IMR-90 (cell line): Measurements from ENCODE around the gene NUP107. TPM values are rescaled to one million over a fixed set of nuclear protein-coding genes. Genes with fewer than 3 reads are reported as not detected.

Experiments used
- ATAC-seq: fragments of 200-7000 bp; cut with Tn5 transposase; 2 replicates; pipeline ENCODE4 v1.9.1; 2020; ENCODE audit warnings: low read depth, mild to moderate bottlenecking, moderate library complexity
- BruUV-seq: library from RNA; stranded (reverse); fragments of 400-500 nt; replicated peaks from 2 replicates; lab custom pipeline; 2021; lab: Mats Ljungman, UMichigan
- CTCF ChIA-PET: fragments of 300-600 bp; formaldehyde crosslinking; extraction: SDS; loops from one replicate; lab custom pipeline; 2021; ENCODE audit warnings: antibody characterized with exemption; lab: Yijun Ruan, JAX
- POLR2A ChIA-PET: fragments of 300-600 bp; sonication (Branson Sonifier 250); formaldehyde crosslinking; loops from one replicate; lab custom pipeline; 2022; ENCODE audit warnings: antibody characterized with exemption; ENCODE audit not compliant: unreplicated experiment; lab: Charles Lee
- DNase-seq: peaks from one replicate; pipeline ENCODE4 v3.0.0; 2013
- H2AFZ ChIP-seq: replicated peaks from 2 replicates; pipeline ENCODE3; 2013; ENCODE audit warnings: low read length, mild to moderate bottlenecking; ENCODE audit not compliant: poor library complexity
- H2AK5ac ChIP-seq: 2 replicates; pipeline ENCODE4 v1.6.1; 2013; ENCODE audit warnings: low read depth, low read length, inconsistent platforms
- H2AK9ac ChIP-seq: replicated peaks from 2 replicates; pipeline ENCODE3; 2013; ENCODE audit warnings: mild to moderate bottlenecking, low read depth, low read length, moderate library complexity; ENCODE audit not compliant: poor library complexity
- H2BK120ac ChIP-seq: 2 replicates; pipeline ENCODE4 v1.6.1; 2013; ENCODE audit warnings: low read depth, low read length, inconsistent platforms
- H2BK15ac ChIP-seq: 3 replicates; pipeline ENCODE4 v1.6.1; 2013; ENCODE audit warnings: low read depth, low read length, inconsistent platforms
- H2BK20ac ChIP-seq: 2 replicates; pipeline ENCODE4 v1.6.1; 2013; ENCODE audit warnings: low read depth, mild to moderate bottlenecking, inconsistent platforms, low read length, moderate library complexity
- H2BK5ac ChIP-seq: 2 replicates; pipeline ENCODE4 v1.6.1; 2013; ENCODE audit warnings: mild to moderate bottlenecking, low read depth, low read length, inconsistent platforms; ENCODE audit not compliant: poor library complexity, severe bottlenecking
- H3K14ac ChIP-seq: replicated peaks from 2 replicates; pipeline ENCODE4 v1.6.1; 2013; ENCODE audit warnings: low read depth, low read length, inconsistent platforms
- H3K18ac ChIP-seq: 2 replicates; pipeline ENCODE4 v1.6.1; 2013; ENCODE audit warnings: low read depth, low read length, control low read depth
- H3K23ac ChIP-seq: 2 replicates; pipeline ENCODE4 v1.6.1; 2013; ENCODE audit warnings: low read depth, low read length, inconsistent platforms
- H3K27ac ChIP-seq: 2 replicates; pipeline ENCODE4 v1.5.1; 2013; ENCODE audit warnings: mild to moderate bottlenecking, control low read depth, low read length; ENCODE audit not compliant: insufficient read depth
- H3K27me3 ChIP-seq: 2 replicates; pipeline ENCODE4 v1.6.1; 2013; ENCODE audit warnings: low read length; ENCODE audit not compliant: control insufficient read depth, insufficient read depth
- H3K36me3 ChIP-seq: 2 replicates; pipeline ENCODE4 v1.6.1; 2013; ENCODE audit warnings: low read length, mixed read lengths; ENCODE audit not compliant: control insufficient read depth, insufficient read depth
- H3K4ac ChIP-seq: 2 replicates; pipeline ENCODE4 v1.6.1; 2013; ENCODE audit warnings: low read depth, low read length, inconsistent platforms
- H3K4me1 ChIP-seq: 2 replicates; pipeline ENCODE4 v1.6.1; 2013; ENCODE audit warnings: low read length, mixed read lengths; ENCODE audit not compliant: control insufficient read depth, insufficient read depth
- H3K4me2 ChIP-seq: 2 replicates; pipeline ENCODE4 v1.6.1; 2013; ENCODE audit warnings: low read depth, mild to moderate bottlenecking, control low read depth, low read length, moderate library complexity
- H3K4me3 ChIP-seq: 2 replicates; pipeline ENCODE4 v1.5.1; 2013; ENCODE audit warnings: low read depth, mild to moderate bottlenecking, control low read depth, low read length, moderate library complexity; ENCODE audit not compliant: insufficient read depth
- H3K56ac ChIP-seq: 2 replicates; pipeline ENCODE4 v1.6.1; 2013; ENCODE audit warnings: low read length, inconsistent platforms; ENCODE audit not compliant: insufficient read depth; ENCODE audit errors: extremely low read depth
- H3K79me1 ChIP-seq, 2 experiments: 2 replicates each; pipeline ENCODE4 v1.6.1; 2013; ENCODE audit warnings: low read length in 2 of 2, inconsistent platforms in 1 of 2, low read depth in 1 of 2
- H3K9ac ChIP-seq: 2 replicates; pipeline ENCODE4 v1.6.1; 2013; ENCODE audit warnings: low read depth, low read length, control low read depth
- H3K9me1 ChIP-seq: 2 replicates; pipeline ENCODE4 v1.6.1; 2013; ENCODE audit warnings: low read length, inconsistent platforms; ENCODE audit not compliant: insufficient read depth
- H3K9me3 ChIP-seq: 2 replicates; pipeline ENCODE4 v1.6.1; 2013; ENCODE audit warnings: low read length; ENCODE audit not compliant: control insufficient read depth, insufficient read depth
- H4K20me1 ChIP-seq: 2 replicates; pipeline ENCODE4 v1.6.1; 2013; ENCODE audit warnings: low read length, inconsistent platforms; ENCODE audit not compliant: insufficient read depth
- H4K5ac ChIP-seq: 2 replicates; pipeline ENCODE4 v1.6.1; 2013; ENCODE audit warnings: mild to moderate bottlenecking, low read depth, low read length, control low read depth
- H4K8ac ChIP-seq, 2 experiments: 2 replicates each; pipeline ENCODE4 v1.6.1; 2013; ENCODE audit warnings: low read depth in 2 of 2, low read length in 2 of 2, control low read depth in 1 of 2, inconsistent platforms in 1 of 2
- H4K91ac ChIP-seq: 2 replicates; pipeline ENCODE4 v1.6.1; 2013; ENCODE audit warnings: low read depth, low read length, inconsistent platforms; ENCODE audit not compliant: insufficient read depth
- BHLHE40 ChIP-seq: fragments of 150-350 bp; IDR thresholded peaks from 2 replicates; pipeline ENCODE4 v1.6.1; 2016; ENCODE audit warnings: mild to moderate bottlenecking, low read depth, low read length
- CEBPB ChIP-seq: IDR thresholded peaks from 2 replicates; pipeline ENCODE4 v1.6.1; 2012; ENCODE audit warnings: low read depth, low read length, improper control_type of control experiment
- CHD1 ChIP-seq: IDR thresholded peaks from 2 replicates; pipeline ENCODE4 v1.6.1; 2012; ENCODE audit warnings: low read depth, low read length, improper control_type of control experiment
- CTCF ChIP-seq: conservative IDR thresholded peaks from 2 replicates; pipeline ENCODE4 v1.5.1; 2012; ENCODE audit warnings: mild to moderate bottlenecking, low read depth, low read length, improper control_type of control experiment
- ELK1 ChIP-seq: fragments of 150-350 bp; IDR thresholded peaks from 2 replicates; pipeline ENCODE4 v1.6.1; 2016; ENCODE audit warnings: low read depth, mild to moderate bottlenecking, low read length, moderate library complexity, borderline replicate concordance
- FOS ChIP-seq: fragments of 150-350 bp; IDR thresholded peaks from 2 replicates; pipeline ENCODE4 v1.6.1; 2016; ENCODE audit warnings: low read depth, low read length
- MAFK ChIP-seq: IDR thresholded peaks from 2 replicates; pipeline ENCODE4 v1.6.1; 2012; ENCODE audit warnings: low read depth, low read length, improper control_type of control experiment
- MAZ ChIP-seq: IDR thresholded peaks from 2 replicates; pipeline ENCODE4 v1.6.1; 2012; ENCODE audit warnings: low read depth, mild to moderate bottlenecking, low read length, improper control_type of control experiment, moderate library complexity, borderline replicate concordance
- MXI1 ChIP-seq: IDR thresholded peaks from 2 replicates; pipeline ENCODE4 v1.6.1; 2012; ENCODE audit warnings: low read depth, mild to moderate bottlenecking, low read length, moderate library complexity, borderline replicate concordance
- NFE2L2 ChIP-seq: fragments of 150-350 bp; IDR thresholded peaks from 2 replicates; pipeline ENCODE4 v1.6.1; 2016; ENCODE audit warnings: low read depth, mild to moderate bottlenecking, low read length
- POLR2A ChIP-seq: IDR thresholded peaks from 2 replicates; pipeline ENCODE4 v1.6.1; 2012; ENCODE audit warnings: mild to moderate bottlenecking, low read depth, low read length
- RAD21 ChIP-seq: IDR thresholded peaks from 2 replicates; pipeline ENCODE4 v1.6.1; 2012; ENCODE audit warnings: low read length, improper control_type of control experiment
- RCOR1 ChIP-seq: IDR thresholded peaks from 2 replicates; pipeline ENCODE4 v1.6.1; 2012; ENCODE audit warnings: mild to moderate bottlenecking, low read length, improper control_type of control experiment; ENCODE audit not compliant: insufficient replicate concordance
- RFX5 ChIP-seq: IDR thresholded peaks from 2 replicates; pipeline ENCODE4 v1.8.0; 2012; ENCODE audit warnings: low read depth, mild to moderate bottlenecking, low read length, moderate library complexity
- SMC3 ChIP-seq: fragments of 150-350 bp; IDR thresholded peaks from 2 replicates; pipeline ENCODE4 v1.6.1; 2016; ENCODE audit warnings: low read depth, mild to moderate bottlenecking, antibody characterized with exemption, low read length, moderate library complexity
- USF2 ChIP-seq: fragments of 150-350 bp; IDR thresholded peaks from 2 replicates; pipeline ENCODE4 v1.6.1; 2017; ENCODE audit warnings: mild to moderate bottlenecking, antibody characterized with exemption, low read length, low read depth
- WGBS, 2 experiments: methylation state at CpG; one replicate each; pipeline versions ENCODE4 v1.1.5 to v1.1.7; 2013; ENCODE audit warnings: missing lambda C conversion rate in 2 of 2; ENCODE audit not compliant: insufficient read length in 1 of 2; ENCODE audit errors: extremely low coverage in 2 of 2; 5-methylcytosine and 5-hydroxymethylcytosine counted together
- dilution Hi-C: fragments of 300-500 bp; cut with HindIII; formaldehyde crosslinking; loops from one replicate; pipeline ENCODE4 v1.14.3; 2018; ENCODE audit warnings: low sequenced_read_pairs; ENCODE audit not compliant: unreplicated experiment
- in situ Hi-C: fragments of 300-500 bp; cut with MboI; formaldehyde crosslinking; loops from 3 replicates; pipeline ENCODE4 v1.14.3; 2019; ENCODE audit warnings: low sequenced_read_pairs, inconsistent platforms, mixed read lengths
- intact Hi-C: fragments of 100-400 bp; cut with micrococcal nuclease; formaldehyde crosslinking; loops from 2 replicates; pipeline ENCODE4 v1.10.0; 2022
- polyA plus RNA-seq, 3 experiments: library from polyadenylated mRNA; depleted of rRNA; stranded (reverse); fragments of >200 nt; gene quantifications; 2 replicates each; pipeline ENCODE4 v1.2.3, GENCODE V29; 2012; ENCODE audit warnings: low replicate concordance in 1 of 3
- total RNA-seq: library from RNA; depleted of rRNA; stranded (reverse); fragments of >200 nt; gene quantifications from 2 replicates; pipeline ENCODE4 v1.2.3, GENCODE V29; 2012

Gene NUP107
- total and polyA plus RNA-seq, 2 of the 4 experiments (the other 2 are of a cell fraction), result 34.5 to 69.7 TPM

- Histone ChIP-seq H3K4me2 (peak overlapping the region; percentile 75; the same call in 1 of the 2 replicates), H3K9me1 (peaks cover 16% of the 10 kb centered on the region), H4K20me1 (peaks cover 82% of the 10 kb centered on the region), H3K23ac (peak overlapping the region; percentile 85), H2BK5ac (peak overlapping the region; percentile 28), H3K79me1 (peaks cover 7 to 53% of the 10 kb centered on the region in 2 experiments; a peak in 3 of 4 replicates), H3K4ac (no peak overlapping the region), H3K4me3 (no peak overlapping the region), H2BK120ac (no peak overlapping the region), H3K27ac (no peak overlapping the region), H4K8ac (no peak overlapping the region), H3K27me3 (no peaks in the 10 kb centered on the region), H3K36me3 (peaks cover 5% of the 10 kb centered on the region), H3K56ac (no peak overlapping the region), H2AK9ac (no peak overlapping the region), H2BK15ac (no peak overlapping the region; the same call in 2 of the 3 replicates), H3K9me3 (no peaks in the 10 kb centered on the region), H4K5ac (no peak overlapping the region), H3K9ac (no peak overlapping the region), H3K18ac (no peak overlapping the region), H2AFZ (no peak overlapping the region), H3K14ac (no peak overlapping the region; the same call in 1 of the 2 replicates), H2AK5ac (no peak overlapping the region), H2BK20ac (no peak overlapping the region), H3K4me1 (peaks cover 11% of the 10 kb centered on the region), H4K91ac (no peak overlapping the region)
- intact Hi-C loops (loop anchor here (5.0 to 10.0 kb wide), 2 partner anchors 36 to 416 kb away; partner anchors contain the start of gene IL26), in situ Hi-C loops (no loop called here), dilution Hi-C loops (no loop called here)
- no peak for DNase-seq
- TF ChIP-seq BHLHE40 (no peak), RCOR1 (no peak), CEBPB (no peak), ELK1 (no peak), MAFK (no peak), MXI1 (no peak), CHD1 (no peak), MAZ (no peak), CTCF (no peak), RAD21 (no peak), USF2 (no peak), NFE2L2 (no peak), SMC3 (no peak), POLR2A (no peak), FOS (no peak), RFX5 (no peak)
- BruUV-seq, result no TSS peak
- ChIA-PET CTCF (interaction anchor here (0.5 to 1.3 kb wide), 3 partner anchors 9 to 1890 kb away, joined by 3 read pairs; no protein-coding TSS in a partner anchor), POLR2A (no interaction called here)
- 0 out of 2 replicates have a peak, but pooled peaks have one; percentile 30 for ATAC-seq
- WGBS, 2 experiments, result 50% methylated on average over 2 of the region's 5 CpGs; no CpG with 5 or more reads in 1 of the 2 experiments
These were observed 45.6 kb upstream of the NUP107 start for GRCh38 chr12:68641138-68641537.
